Kidney glomerular epithelial cell (primary cell): ENCODE data around the gene TLR5.

Experiments
- DNase-seq: peaks from one replicate; lab custom pipeline; 2025; lab: John Stamatoyannopoulos, UW

TLR5 gene

GRCh38 chr1:223150443-223150842, 7.4 kb upstream of the TLR5 start:
- no peak for DNase-seq

DNA sequence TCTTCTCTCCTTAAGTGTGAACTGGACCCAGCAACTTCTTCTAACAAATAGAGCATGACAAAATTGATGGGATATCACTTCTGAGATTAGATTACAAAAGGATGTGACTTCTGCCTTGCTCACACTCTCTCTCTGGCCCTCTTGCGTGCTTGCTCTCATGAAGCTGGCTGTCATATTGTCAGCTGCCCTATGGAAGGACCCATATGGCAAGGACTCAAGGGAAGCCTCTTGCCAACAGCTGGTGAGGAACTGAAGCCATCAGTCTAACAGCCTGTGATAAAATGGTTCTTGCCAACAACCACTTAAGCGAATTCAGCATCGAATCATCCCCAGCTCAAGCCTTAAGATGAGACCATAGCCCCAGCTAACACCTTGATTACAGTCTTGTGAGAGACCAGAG, 4.8 kb upstream of the TLR5 start:
- DNase-seq, result no peak

DNA sequence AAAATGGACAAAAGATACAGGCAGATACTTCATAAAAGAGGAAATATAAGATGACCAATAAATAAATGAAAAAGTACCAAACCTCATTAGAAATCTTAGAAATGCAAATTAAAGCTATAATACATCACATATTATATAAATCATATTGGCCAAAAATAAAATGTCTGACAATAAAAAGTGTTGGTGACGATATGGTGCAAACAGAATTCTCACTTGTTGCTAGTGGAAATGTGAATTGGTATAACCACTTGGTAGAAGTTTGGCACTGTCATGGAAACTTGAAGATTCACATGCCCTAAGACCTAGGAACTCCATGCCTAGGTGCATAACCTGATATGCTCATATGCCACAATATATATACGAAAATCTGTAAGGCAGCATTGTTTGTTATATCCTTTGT, 4.4 kb upstream of the TLR5 start:
- no peak for DNase-seq

GRCh38 chr1:223146745-223147144, 3.7 kb upstream of the TLR5 start:
- no peak for DNase-seq

- DNase-seq, result no peak
Measured at GRCh38 chr1:223144914-223145313, 1.9 kb upstream of the TLR5 start.

- DNase-seq, result no peak
Measured at GRCh38 chr1:223144431-223144830, 1.4 kb upstream of the TLR5 start.

GRCh38 chr1:223143537-223144248, 645 bp upstream of the TLR5 start:
- DNase-seq, result no peak

GRCh38 chr1:223142269-223142668, 779 bp downstream of the TLR5 start:
- no peak for DNase-seq

DNA sequence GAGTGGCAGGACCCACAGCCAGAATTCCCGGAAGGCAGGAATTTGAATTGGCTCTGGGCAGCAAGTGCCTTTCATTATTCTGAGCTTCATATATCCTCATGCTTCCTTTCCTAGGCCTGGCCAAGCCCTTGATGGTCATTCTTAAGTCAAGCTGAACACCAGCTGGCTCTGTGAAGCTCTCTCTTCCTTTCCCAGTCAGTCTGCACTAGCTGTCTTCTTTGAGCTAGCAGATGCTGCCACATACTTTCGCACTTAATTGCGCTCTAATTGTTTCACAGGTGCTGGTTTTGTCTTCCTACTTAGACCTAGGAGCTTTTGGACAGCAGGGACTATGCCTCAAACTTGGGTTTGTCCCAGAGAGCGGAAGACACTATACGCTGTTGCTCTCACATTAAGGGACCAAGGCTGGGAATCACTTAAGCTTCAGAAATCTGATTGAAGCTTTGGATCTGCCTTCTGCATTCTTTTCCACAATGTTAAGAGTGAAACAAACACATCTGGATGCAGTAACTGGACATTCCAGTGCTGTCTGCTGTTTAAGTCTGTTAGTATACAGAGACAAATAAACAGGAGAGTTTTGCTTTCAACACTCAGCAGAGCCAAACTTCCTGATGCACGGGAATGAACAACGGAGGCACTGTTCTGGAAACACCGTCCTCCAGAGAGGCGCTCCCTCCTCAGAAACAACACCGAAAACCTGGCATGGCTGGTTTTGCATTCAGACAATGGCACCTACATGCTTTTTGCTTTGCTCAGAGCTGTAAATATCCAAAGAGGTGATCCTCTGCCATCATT, 2.2 kb downstream of the TLR5 start:
- no peak for DNase-seq

- peak; percentile 14 for DNase-seq
Measured at GRCh38 chr1:223137455-223138085, 5.5 kb downstream of the TLR5 start.

- no peak for DNase-seq
Measured at GRCh38 chr1:223136086-223136485, 7.0 kb downstream of the TLR5 start.

DNA sequence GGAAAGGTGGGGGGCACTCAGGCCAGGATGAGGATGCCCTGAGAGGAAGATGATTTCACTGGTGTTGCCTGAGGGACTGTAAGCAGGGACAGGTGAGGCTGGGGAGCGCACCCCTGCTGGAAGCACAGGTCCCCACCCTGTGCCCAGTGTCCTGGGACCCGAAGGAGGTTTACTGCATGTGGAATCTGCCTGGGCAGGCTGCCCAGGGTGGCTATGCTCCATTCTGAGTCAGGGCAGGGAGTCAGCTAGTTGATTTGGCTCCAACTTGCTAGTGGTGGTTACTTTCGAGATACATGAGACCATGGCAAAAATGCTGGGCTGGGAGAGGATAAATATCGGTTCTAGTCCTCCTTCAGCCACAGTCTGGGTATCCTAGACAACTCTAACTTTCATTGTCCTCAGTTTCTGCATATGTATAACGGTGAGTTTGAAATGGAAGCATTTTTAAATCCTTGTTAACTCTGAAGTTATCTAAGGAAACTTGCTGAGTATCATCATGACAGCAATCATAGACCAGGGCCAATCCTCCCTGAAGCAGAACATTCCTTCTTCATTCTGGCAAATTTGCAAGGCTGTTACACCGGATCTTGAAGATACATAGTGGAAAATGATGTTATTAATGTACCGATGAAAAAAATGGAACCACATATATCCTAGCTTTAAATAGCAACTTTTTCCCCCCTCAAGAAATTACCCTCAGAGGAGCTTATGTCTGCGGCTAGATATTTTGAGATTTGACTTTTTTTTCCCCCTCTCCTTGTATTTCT, 7.7 kb downstream of the TLR5 start:
- DNase-seq, result peak; percentile 4

DNA sequence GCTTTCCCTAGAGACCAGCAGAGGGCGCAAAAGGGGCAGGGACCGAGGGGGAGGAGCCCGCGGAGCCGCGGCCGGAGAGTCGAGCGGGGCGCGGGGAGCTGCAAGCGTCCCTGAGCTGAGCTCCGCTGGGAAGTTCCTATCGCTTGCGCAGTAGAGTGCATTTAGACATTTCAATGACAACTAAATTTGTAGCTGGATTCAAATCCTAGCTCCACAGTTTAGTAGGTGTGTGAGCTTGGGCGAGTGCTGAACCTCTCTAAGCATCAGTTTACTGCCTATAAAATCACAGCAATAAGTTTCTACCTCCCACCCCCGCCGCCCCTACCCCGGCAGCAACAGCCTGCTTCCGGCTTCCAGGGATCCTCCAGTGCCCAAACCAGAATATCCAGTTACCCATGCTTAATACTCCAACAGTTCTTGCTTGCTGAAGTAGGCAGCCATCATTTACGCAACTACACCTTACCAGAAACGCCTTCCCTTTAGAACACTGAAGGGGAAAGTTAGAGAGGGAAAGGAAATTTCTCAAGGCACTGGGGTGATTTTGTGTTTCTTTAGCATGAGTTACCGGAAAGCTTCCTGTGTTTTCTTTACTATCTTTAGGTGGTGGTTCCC, 9.1 kb downstream of the TLR5 start:
- DNase-seq, result peak; percentile 73

DNA sequence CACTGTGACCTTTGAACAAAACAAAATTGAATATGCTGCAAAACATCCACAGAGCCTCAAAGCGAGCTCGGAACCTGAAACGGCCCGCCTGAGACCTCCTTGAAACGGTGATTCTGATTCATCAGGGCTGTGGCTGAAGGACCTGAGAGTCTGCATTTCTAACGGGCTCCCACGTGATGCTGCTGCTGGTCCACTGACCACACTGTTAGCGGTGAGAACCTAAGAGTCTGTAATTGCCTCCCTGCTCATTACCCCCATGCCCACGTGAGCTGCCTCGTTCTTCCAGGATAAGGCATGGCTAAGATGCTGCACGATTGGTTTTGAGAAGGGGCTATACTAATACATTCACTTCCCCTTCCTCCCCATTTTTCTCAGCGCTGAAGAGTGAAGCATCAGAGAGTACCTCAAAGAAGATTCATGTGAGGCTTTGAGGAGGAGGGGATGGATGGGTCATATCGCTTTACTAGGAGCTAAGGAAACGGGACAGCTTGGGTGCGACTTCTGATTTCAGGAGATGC, 9.7 kb downstream of the TLR5 start:
- no peak for DNase-seq

DNA sequence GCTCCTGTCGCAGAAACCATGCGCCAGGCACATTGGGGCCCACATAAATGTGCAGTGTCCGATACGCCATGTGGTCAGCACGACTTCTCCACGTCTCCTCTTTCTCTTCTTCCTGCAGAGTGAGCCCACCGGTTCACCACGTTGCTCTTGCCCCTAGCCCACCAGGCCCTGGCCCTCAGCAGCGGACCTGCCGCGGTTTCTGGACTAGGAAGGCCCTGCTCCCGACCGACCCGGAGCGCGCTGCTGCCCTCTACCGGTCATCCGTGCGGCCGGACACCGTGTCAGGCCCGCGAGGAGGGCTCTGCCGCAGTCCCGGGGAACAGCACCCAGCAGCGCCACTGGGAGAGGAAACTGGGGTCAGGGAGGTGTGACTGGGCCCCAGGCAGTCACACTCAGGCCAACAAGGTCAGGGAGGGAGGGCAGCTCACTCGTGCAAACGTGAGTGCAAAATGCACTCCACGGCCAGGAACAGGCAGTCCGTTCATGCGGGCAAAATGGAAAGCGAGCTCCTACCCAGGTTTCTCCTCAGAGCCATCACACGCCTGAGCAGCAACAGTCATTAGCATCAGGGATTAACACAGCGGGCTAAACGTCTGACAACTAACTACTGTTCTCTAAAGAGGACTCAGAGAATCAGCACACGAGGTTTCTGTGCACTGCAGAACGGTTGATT, 13.7 kb downstream of the TLR5 start:
- peak; percentile 2 for DNase-seq

DNA sequence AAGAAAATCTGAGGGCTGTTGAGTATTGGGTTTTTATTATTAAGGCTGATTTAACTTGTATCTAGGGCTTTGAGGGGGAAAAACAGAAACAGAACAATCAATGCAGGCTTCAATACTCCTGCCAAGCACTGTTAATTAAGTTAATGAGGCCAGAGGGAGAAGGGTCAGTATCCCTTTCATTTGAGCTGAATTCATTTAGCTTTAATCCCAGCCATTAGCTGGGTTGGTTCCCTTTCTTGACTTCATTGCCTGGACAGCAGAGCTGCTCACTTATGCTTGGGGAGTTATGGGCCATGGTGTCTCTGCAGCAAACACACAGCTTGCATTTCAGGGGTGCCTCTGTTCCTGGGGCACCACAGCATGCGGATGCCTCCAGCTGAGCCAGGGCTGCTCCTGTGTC, 16.3 kb downstream of the TLR5 start:
- DNase-seq, result no peak

- no peak for DNase-seq
Measured at GRCh38 chr1:223125766-223126165, 17.3 kb downstream of the TLR5 start.

DNA sequence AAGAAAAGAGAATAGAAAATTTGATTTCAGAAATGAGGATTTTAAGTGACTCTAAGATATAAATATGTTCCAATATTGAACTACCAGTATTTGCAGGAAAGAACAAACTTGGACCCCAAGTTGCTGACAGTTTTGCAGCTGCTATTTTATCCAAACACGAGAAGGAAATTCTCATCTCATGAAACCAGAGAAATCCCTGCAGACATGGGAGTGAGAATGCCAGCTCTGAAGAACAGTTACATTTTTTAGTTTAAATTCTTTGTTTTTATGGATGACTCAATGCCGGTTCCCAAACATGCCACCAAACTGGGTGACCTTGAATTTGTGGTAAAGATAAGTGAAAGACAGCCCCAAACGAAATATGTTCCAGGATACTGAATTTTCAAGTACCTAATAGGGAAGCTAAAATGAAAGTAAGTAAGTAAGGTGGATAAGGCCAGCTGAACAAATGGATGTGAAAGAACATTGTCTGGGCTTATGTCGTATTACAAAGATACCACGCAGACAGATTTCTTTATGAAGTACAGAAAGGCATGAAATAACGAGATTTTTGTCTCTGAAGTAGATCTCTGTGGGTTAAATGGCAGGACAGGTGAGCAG, 19.9 kb downstream of the TLR5 start:
- DNase-seq, result no peak

GRCh38 chr1:223118418-223118817, 24.6 kb downstream of the TLR5 start:
- DNase-seq, result no peak

GRCh38 chr1:223116950-223117349, 26.1 kb downstream of the TLR5 start:
- DNase-seq, result no peak

DNA sequence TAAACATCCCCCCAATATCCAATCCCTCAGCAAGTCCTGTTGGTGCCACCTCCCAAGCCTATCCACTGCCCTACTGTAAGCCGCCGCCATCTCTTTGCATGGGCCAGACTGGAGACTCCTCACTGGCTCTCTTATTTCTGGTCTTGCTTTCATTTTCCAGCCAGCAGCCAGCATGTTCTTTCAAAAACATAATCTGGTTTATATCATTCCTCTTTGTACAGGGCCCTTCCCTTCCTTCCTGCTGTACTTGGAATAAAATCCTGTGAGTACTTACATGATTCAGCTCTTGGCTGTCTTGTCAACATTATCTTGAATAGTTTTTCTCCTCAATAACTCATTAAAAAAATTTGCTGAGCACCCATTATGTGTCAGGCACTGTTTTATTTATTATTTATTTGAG, 28.2 kb downstream of the TLR5 start:
- no peak for DNase-seq
